HG02938 (cell line): ENCODE data around the gene MEIOSIN.
"Not testable (repeated sequence)": the region's sequence is repeated elsewhere in the genome, so short reads cannot be mapped to it uniquely, and the experiment has no call there.

Source experiments
- ATAC-seq: cut with Tn5 transposase; IDR thresholded peaks from one replicate; pipeline ENCODE4 v1.9.1; 2021; ENCODE audit warnings: mild to moderate bottlenecking, moderate library complexity; ENCODE audit not compliant: unreplicated experiment

MEIOSIN gene

GRCh38 chr19:45717983-45718650, 15.1 kb upstream of the MEIOSIN start:
- no peak for ATAC-seq

- not testable (repeated sequence) for ATAC-seq
These were observed 13.2 kb upstream of the MEIOSIN start for GRCh38 chr19:45720065-45720464.

GRCh38 chr19:45728683-45729082, 4.6 kb upstream of the MEIOSIN start:
- ATAC-seq: not testable (repeated sequence)

GRCh38 chr19:45729800-45730290, 3.4 kb upstream of the MEIOSIN start:
- ATAC-seq: no peak

- ATAC-seq: peak; percentile 83
These were observed 2.6 kb upstream of the MEIOSIN start, which contains the start of gene FBXO46 for GRCh38 chr19:45730368-45731288. FBXO46 (minus strand) TSS chr19:45730896; CDS start chr19:45713495, 17,401 bp downstream.

GRCh38 chr19:45739498-45740439, 6.5 kb downstream of the MEIOSIN start:
- no peak for ATAC-seq

GRCh38 chr19:45742969-45743368, 9.7 kb downstream of the MEIOSIN start:
- no peak for ATAC-seq

GRCh38 chr19:45745606-45746005, 12.4 kb downstream of the MEIOSIN start:
- ATAC-seq: no peak

- ATAC-seq: no peak
These were observed 13.6 kb downstream of the MEIOSIN start for GRCh38 chr19:45746866-45747265.

GRCh38 chr19:45747513-45747912, 14.3 kb downstream of the MEIOSIN start:
- no peak for ATAC-seq

- not testable (repeated sequence) for ATAC-seq
These were observed 18.2 kb downstream of the MEIOSIN start for GRCh38 chr19:45751483-45751882.

GRCh38 chr19:45752639-45753038, 19.4 kb downstream of the MEIOSIN start:
- ATAC-seq: no peak

GRCh38 chr19:45753548-45753947, 20.3 kb downstream of the MEIOSIN start:
- ATAC-seq: no peak

- ATAC-seq: no peak
These were observed 21.1 kb downstream of the MEIOSIN start for GRCh38 chr19:45754323-45754722.

- no peak for ATAC-seq
These were observed 24.5 kb downstream of the MEIOSIN start for GRCh38 chr19:45757695-45758094.

GRCh38 chr19:45758921-45759320, 25.7 kb downstream of the MEIOSIN start:
- ATAC-seq: no peak

GRCh38 chr19:45761714-45762113, 28.5 kb downstream of the MEIOSIN start:
- no peak for ATAC-seq

- no peak for ATAC-seq
These were observed 29.8 kb downstream of the MEIOSIN start for GRCh38 chr19:45762870-45763631.

GRCh38 chr19:45763691-45764294, 30.6 kb downstream of the MEIOSIN start:
- ATAC-seq: no peak
